ENCODE measurements around the gene PPP1CC.

The PPP1CC gene

GRCh38 chr12:110684312-110684836 is 58.3 kb downstream of the PPP1CC start:
- no peak overlapping the region for H3K27ac ChIP-seq

GRCh38 chr12:110683888-110684287 is 58.8 kb downstream of the PPP1CC start:
- H3K27ac ChIP-seq = no peak overlapping the region
- TF ChIP-seq CTCF (conservative IDR thresholded peaks at IDR 0.05) = no peak

More at GRCh38 chr12:110684312-110684836, 58.3 kb downstream of the PPP1CC start:
- no peak for TF ChIP-seq CTCF (conservative IDR thresholded peaks at IDR 0.05)

- no peak for TF ChIP-seq CTCF (conservative IDR thresholded peaks at IDR 0.05)
- H3K27ac ChIP-seq = no peak overlapping the region
Observed at GRCh38 chr12:110680032-110680431, 62.7 kb downstream of the PPP1CC start.

- no peak for TF ChIP-seq CTCF (conservative IDR thresholded peaks at IDR 0.05)
- H3K27ac ChIP-seq = no peak overlapping the region
Observed at GRCh38 chr12:110679201-110679600, 63.5 kb downstream of the PPP1CC start.

GRCh38 chr12:110677982-110678381 is 64.7 kb downstream of the PPP1CC start:
- H3K27ac ChIP-seq = no peak overlapping the region
- no peak for TF ChIP-seq CTCF (conservative IDR thresholded peaks at IDR 0.05)

GRCh38 chr12:110677206-110677911 is 65.3 kb downstream of the PPP1CC start:
- no peak overlapping the region for H3K27ac ChIP-seq
- no peak for TF ChIP-seq CTCF (conservative IDR thresholded peaks at IDR 0.05)

- no peak overlapping the region for H3K27ac ChIP-seq
- no peak for TF ChIP-seq CTCF (conservative IDR thresholded peaks at IDR 0.05)
Observed at GRCh38 chr12:110676171-110676570, 66.5 kb downstream of the PPP1CC start.
